NCI-H128 (cell line): ENCODE results near the gene CHGA.

Source experiments
- DNase-seq: peaks from one replicate; lab custom pipeline; 2025; ENCODE audit not compliant: unreplicated experiment; lab: John Stamatoyannopoulos, UW

The CHGA gene

GRCh38 chr14:92942976-92943710 lies 20.2 kb downstream of the CHGA start:
- no peak for DNase-seq

GRCh38 chr14:92943855-92944570 lies 21.1 kb downstream of the CHGA start:
- no peak for DNase-seq

- DNase-seq: no peak
These were observed 22.0 kb downstream of the CHGA start for GRCh38 chr14:92944976-92945375.

GRCh38 chr14:92945544-92945943 lies 22.6 kb downstream of the CHGA start:
- DNase-seq: no peak

- DNase-seq: no peak
These were observed 23.3 kb downstream of the CHGA start for GRCh38 chr14:92945959-92946846.

- no peak for DNase-seq
These were observed 24.0 kb downstream of the CHGA start for GRCh38 chr14:92946847-92947545.

- DNase-seq: no peak
These were observed 25.7 kb downstream of the CHGA start for GRCh38 chr14:92948647-92949046.

- DNase-seq: no peak
These were observed 26.7 kb downstream of the CHGA start for GRCh38 chr14:92949496-92950192.

- DNase-seq: no peak
These were observed 27.2 kb downstream of the CHGA start for GRCh38 chr14:92950193-92950540.

GRCh38 chr14:92950773-92951172 lies 27.8 kb downstream of the CHGA start:
- DNase-seq: no peak

- no peak for DNase-seq
These were observed 28.3 kb downstream of the CHGA start for GRCh38 chr14:92951261-92951660.

GRCh38 chr14:92951912-92952471 lies 29.0 kb downstream of the CHGA start:
- peak; percentile 62 for DNase-seq

- DNase-seq: no peak
These were observed 29.7 kb downstream of the CHGA start for GRCh38 chr14:92952481-92953298.

- no peak for DNase-seq
These were observed 30.6 kb downstream of the CHGA start for GRCh38 chr14:92953526-92953925.

GRCh38 chr14:92954933-92955332 lies 32.0 kb downstream of the CHGA start:
- DNase-seq: no peak

- DNase-seq: no peak
These were observed 32.4 kb downstream of the CHGA start for GRCh38 chr14:92955381-92955780.

- no peak for DNase-seq
These were observed 34.0 kb downstream of the CHGA start for GRCh38 chr14:92956961-92957360.

- DNase-seq: no peak
These were observed 35.6 kb downstream of the CHGA start for GRCh38 chr14:92958373-92959188.

GRCh38 chr14:92959189-92959531 lies 36.2 kb downstream of the CHGA start:
- no peak for DNase-seq
